Loucy (cell line): ENCODE results near the gene INPP5K.

Experiments used
- H2AFZ ChIP-seq: fragments of 200-600 bp; sonication (generic); 2 replicates; pipeline ENCODE4 v1.6.0; 2016; ENCODE audit warnings: antibody characterized with exemption, mild to moderate bottlenecking, low read length, moderate library complexity
- H3F3A ChIP-seq: fragments of 200-600 bp; 2 replicates; pipeline ENCODE4 v1.6.0; 2016; ENCODE audit warnings: antibody characterized with exemption, low read depth, mild to moderate bottlenecking
- H3K27me3 ChIP-seq: fragments of 200-600 bp; sonication (generic); 2 replicates; pipeline ENCODE4 v1.6.1; 2014; ENCODE audit warnings: low read length, mild to moderate bottlenecking; ENCODE audit not compliant: insufficient read depth, poor library complexity, severe bottlenecking
- H3K36me3 ChIP-seq: fragments of 200-600 bp; sonication (generic); 2 replicates; pipeline ENCODE4 v1.6.1; 2016; ENCODE audit warnings: low read length; ENCODE audit not compliant: insufficient read depth
- H3K4me1 ChIP-seq: fragments of 200-600 bp; sonication (generic); 2 replicates; pipeline ENCODE4 v1.5.1; 2014; ENCODE audit warnings: low read length, mild to moderate bottlenecking; ENCODE audit not compliant: insufficient read depth, poor library complexity, severe bottlenecking
- H3K4me2 ChIP-seq: fragments of 200-600 bp; sonication (generic); 2 replicates; pipeline ENCODE4 v1.6.0; 2014; ENCODE audit warnings: antibody characterized with exemption, low read length, low read depth, mild to moderate bottlenecking; ENCODE audit not compliant: poor library complexity, severe bottlenecking
- H3K4me3 ChIP-seq: fragments of 200-600 bp; sonication (generic); 2 replicates; pipeline ENCODE4 v1.5.1; 2014; ENCODE audit warnings: low read length, mild to moderate bottlenecking, mixed read lengths; ENCODE audit not compliant: poor library complexity, severe bottlenecking
- H3K79me2 ChIP-seq: fragments of 200-600 bp; sonication (generic); 2 replicates; pipeline ENCODE4 v1.6.1; 2014; ENCODE audit warnings: low read length; ENCODE audit not compliant: insufficient read depth
- H3K9ac ChIP-seq: fragments of 200-600 bp; sonication (generic); 2 replicates; pipeline ENCODE4 v1.6.0; 2014; ENCODE audit warnings: mild to moderate bottlenecking, low read depth, low read length, moderate library complexity; ENCODE audit not compliant: poor library complexity, severe bottlenecking
- H3K9me2 ChIP-seq: fragments of 200-600 bp; sonication (generic); replicated peaks from 2 replicates; pipeline ENCODE4 v1.6.1; 2016; ENCODE audit warnings: low read depth, low read length, mixed read lengths
- H3K9me3 ChIP-seq: fragments of 200-600 bp; sonication (generic); 2 replicates; pipeline ENCODE4 v1.6.1; 2014; ENCODE audit warnings: mild to moderate bottlenecking, antibody characterized with exemption, low read length, low read depth; ENCODE audit not compliant: insufficient read depth
- H4K20me1 ChIP-seq: fragments of 200-600 bp; sonication (generic); 2 replicates; pipeline ENCODE4 v1.6.0; 2014; ENCODE audit warnings: antibody characterized with exemption, low read length, mild to moderate bottlenecking; ENCODE audit not compliant: insufficient read depth, poor library complexity, severe bottlenecking
- CTCF ChIP-seq: fragments of 200-600 bp; sonication (generic); conservative IDR thresholded peaks from 2 replicates; pipeline ENCODE4 v1.5.1; 2014; ENCODE audit warnings: mild to moderate bottlenecking, antibody characterized with exemption, low read length
- EZH2phosphoT487 ChIP-seq: fragments of 200-600 bp; IDR thresholded peaks from 2 replicates; pipeline ENCODE4 v1.6.1; 2018; ENCODE audit warnings: antibody characterized with exemption, mild to moderate bottlenecking, moderate library complexity, borderline replicate concordance

The INPP5K gene

DNA sequence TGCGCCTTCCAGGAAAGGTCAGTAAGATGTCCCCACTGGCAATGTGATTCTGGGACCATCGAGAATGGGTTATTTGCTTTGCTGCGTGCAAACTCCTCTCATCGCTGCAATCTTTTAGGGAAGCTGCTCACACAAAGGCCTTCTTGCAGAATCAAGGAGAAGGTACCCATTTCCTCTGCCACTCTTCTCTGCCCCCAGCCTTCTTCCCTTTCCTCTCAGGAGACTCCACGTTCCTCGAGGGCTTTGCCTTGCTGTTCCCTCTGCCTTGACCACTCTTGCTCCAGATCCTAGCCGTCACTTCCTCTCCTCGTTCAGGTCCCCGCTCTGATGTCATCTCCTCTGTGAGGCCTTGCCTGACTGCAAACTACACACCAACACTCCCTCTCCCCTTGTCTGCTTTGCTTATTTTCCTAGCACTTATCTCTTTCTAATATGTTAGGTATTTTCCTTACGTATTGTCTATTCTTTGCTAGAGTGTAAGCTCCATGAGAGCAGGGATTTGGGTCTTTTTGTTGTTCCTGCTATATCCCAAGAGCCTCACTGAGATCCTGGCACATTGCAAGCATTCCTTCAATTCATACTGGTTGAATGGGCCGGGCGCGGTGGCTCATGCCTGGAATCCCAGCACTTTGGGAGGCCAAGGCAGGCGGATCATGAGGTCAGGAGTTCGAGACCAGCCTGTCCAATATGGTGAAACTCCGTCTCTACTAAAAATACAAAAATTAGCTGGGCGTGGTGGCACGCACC lies 55.0 kb downstream of the INPP5K start:
- no peak overlapping the region for H3K9ac ChIP-seq
- no peaks in the 10 kb centered on the region for H3K9me2 ChIP-seq
- TF ChIP-seq CTCF (no peak), EZH2phosphoT487 (no peak)
- no peaks in the 10 kb centered on the region for H3F3A ChIP-seq
- no peaks in the 10 kb centered on the region for H3K9me3 ChIP-seq
- H4K20me1 ChIP-seq: peaks cover 15% of the 10 kb centered on the region
- H3K36me3 ChIP-seq: no peaks in the 10 kb centered on the region
- no peak overlapping the region for H3K4me2 ChIP-seq
- H3K79me2 ChIP-seq: no peaks in the 10 kb centered on the region
- no peak overlapping the region for H3K4me3 ChIP-seq
- H2AFZ ChIP-seq: no peak overlapping the region
- peaks cover 6% of the 10 kb centered on the region for H3K4me1 ChIP-seq
- peaks cover 59% of the 10 kb centered on the region for H3K27me3 ChIP-seq

DNA sequence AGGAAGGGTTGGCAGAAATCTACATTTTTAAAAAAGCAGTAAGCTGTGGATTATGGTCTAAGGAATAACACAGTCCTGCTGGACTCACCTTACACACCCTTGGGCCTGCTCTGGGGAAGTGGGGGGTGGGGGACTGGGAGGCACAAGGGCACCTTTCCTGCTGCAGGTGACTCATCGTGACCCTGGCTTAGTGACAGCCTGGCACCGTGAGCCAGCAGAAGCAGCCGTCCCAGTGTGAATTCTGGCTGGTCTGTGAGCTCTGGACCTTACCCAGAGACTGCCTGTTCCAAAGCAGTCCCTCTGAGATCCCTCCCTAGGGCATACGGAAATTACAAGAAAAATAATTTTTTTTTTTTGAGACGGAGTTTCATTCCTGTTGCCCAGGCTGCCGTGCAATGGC lies 56.2 kb downstream of the INPP5K start:
- peaks cover 7% of the 10 kb centered on the region for H3K79me2 ChIP-seq
- H3F3A ChIP-seq: no peaks in the 10 kb centered on the region
- peaks cover 48% of the 10 kb centered on the region for H3K27me3 ChIP-seq
- peaks cover 6% of the 10 kb centered on the region for H3K4me1 ChIP-seq
- no peaks in the 10 kb centered on the region for H3K9me3 ChIP-seq
- no peak overlapping the region for H2AFZ ChIP-seq
- H3K4me3 ChIP-seq: no peak overlapping the region
- H4K20me1 ChIP-seq: peaks cover 15% of the 10 kb centered on the region
- no peak overlapping the region for H3K9ac ChIP-seq
- TF ChIP-seq EZH2phosphoT487: no peak
- TF ChIP-seq CTCF: no peak
- H3K36me3 ChIP-seq: no peaks in the 10 kb centered on the region
- no peaks in the 10 kb centered on the region for H3K9me2 ChIP-seq
- no peak overlapping the region for H3K4me2 ChIP-seq

- H3K79me2 ChIP-seq: peaks cover 48% of the 10 kb centered on the region
- no peaks in the 10 kb centered on the region for H3K9me3 ChIP-seq
- H3K9ac ChIP-seq: peak within 1 kb of the TSS; percentile 80
- peaks cover 18% of the 10 kb centered on the region for H3K4me1 ChIP-seq
- peak within 1 kb of the TSS; percentile 98 for H2AFZ ChIP-seq
- peaks cover 24% of the 10 kb centered on the region for H4K20me1 ChIP-seq
- peak within 1 kb of the TSS; percentile 90 for H3K4me2 ChIP-seq
- peak within 1 kb of the TSS; percentile 81 for H3K4me3 ChIP-seq
- H3F3A ChIP-seq: no peaks in the 10 kb centered on the region
- H3K9me2 ChIP-seq: no peaks in the 10 kb centered on the region
- no peak for TF ChIP-seq CTCF
- no peak for TF ChIP-seq EZH2phosphoT487
- no peaks in the 10 kb centered on the region for H3K36me3 ChIP-seq
- H3K27me3 ChIP-seq: peaks cover 15% of the 10 kb centered on the region
These were observed 60.4 kb downstream of the INPP5K start, which contains the start of gene CRK for GRCh38 chr17:1455797-1456599. Gene CRK (minus strand): TSS chr17:1456232. CDS start chr17:1456117, 115 bp downstream.
